ENCODE measurements around the gene IRF8.
A peak's percentile ranks its signal among the peaks of the same experiment; 100 is the strongest.

IRF8 gene

GRCh38 chr16:85931596-85932402 lies 32.8 kb downstream of the IRF8 start:
- no peaks in the 10 kb centered on the region for H3K27me3 ChIP-seq (replicated peaks; ENCODE audit: control insufficient read depth, insufficient read depth, low read length)
- DNase-seq (ENCODE audit: extremely low read depth, insufficient read length): no peak
- H3K4me3 ChIP-seq (replicated peaks; ENCODE audit: low read depth, low read length): no peak overlapping the region
- no peaks in the 10 kb centered on the region for H3K36me3 ChIP-seq (ENCODE audit: control insufficient read depth, insufficient read depth, low read length)
- TF ChIP-seq, protein P1, sequence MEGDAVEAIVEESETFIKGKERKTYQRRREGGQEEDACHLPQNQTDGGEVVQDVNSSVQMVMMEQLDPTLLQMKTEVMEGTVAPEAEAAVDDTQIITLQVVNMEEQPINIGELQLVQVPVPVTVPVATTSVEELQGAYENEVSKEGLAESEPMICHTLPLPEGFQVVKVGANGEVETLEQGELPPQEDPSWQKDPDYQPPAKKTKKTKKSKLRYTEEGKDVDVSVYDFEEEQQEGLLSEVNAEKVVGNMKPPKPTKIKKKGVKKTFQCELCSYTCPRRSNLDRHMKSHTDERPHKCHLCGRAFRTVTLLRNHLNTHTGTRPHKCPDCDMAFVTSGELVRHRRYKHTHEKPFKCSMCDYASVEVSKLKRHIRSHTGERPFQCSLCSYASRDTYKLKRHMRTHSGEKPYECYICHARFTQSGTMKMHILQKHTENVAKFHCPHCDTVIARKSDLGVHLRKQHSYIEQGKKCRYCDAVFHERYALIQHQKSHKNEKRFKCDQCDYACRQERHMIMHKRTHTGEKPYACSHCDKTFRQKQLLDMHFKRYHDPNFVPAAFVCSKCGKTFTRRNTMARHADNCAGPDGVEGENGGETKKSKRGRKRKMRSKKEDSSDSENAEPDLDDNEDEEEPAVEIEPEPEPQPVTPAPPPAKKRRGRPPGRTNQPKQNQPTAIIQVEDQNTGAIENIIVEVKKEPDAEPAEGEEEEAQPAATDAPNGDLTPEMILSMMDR (IDR thresholded peaks at IDR 0.05; ENCODE audit: insufficient read depth, low read length, poor library complexity, severe bottlenecking): no peak

DNA sequence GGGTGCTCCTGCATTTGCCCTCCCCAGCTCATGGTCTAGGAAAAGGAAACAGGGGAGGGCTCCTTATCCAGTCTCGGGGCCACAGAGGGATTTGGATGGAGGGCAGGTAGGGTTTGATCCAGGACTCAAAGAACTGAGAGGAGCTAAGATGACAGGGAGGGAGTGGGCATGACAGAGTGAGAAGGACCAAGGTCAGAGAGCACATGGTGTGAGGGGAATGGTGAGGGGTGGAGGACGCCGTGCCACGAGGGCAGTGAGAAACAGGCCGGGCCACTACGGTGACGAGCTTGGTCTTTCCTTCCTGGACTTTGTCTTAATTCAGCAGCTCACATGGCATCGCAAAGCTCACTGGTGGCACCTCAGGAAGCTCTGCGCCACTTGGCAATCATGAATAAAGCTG lies 35.2 kb downstream of the IRF8 start:
- H3K4me3 ChIP-seq (replicated peaks; ENCODE audit: low read depth, low read length): no peak overlapping the region
- no peak for DNase-seq (ENCODE audit: extremely low read depth, insufficient read length)
- H3K36me3 ChIP-seq (ENCODE audit: control insufficient read depth, insufficient read depth, low read length): no peaks in the 10 kb centered on the region
- TF ChIP-seq, protein P1 (IDR thresholded peaks at IDR 0.05; ENCODE audit: insufficient read depth, low read length, poor library complexity, severe bottlenecking): no peak
- no peaks in the 10 kb centered on the region for H3K27me3 ChIP-seq (replicated peaks; ENCODE audit: control insufficient read depth, insufficient read depth, low read length)

- H3K4me3 ChIP-seq (replicated peaks; ENCODE audit: low read depth, low read length): peak overlapping the region; percentile 48
- no peaks in the 10 kb centered on the region for H3K36me3 ChIP-seq (ENCODE audit: control insufficient read depth, insufficient read depth, low read length)
- TF ChIP-seq, protein P1 (IDR thresholded peaks at IDR 0.05; ENCODE audit: insufficient read depth, low read length, poor library complexity, severe bottlenecking): no peak
- DNase-seq (ENCODE audit: extremely low read depth, insufficient read length): no peak
- no peaks in the 10 kb centered on the region for H3K27me3 ChIP-seq (replicated peaks; ENCODE audit: control insufficient read depth, insufficient read depth, low read length)
Measured at GRCh38 chr16:85935391-85935973, 36.5 kb downstream of the IRF8 start.

DNA sequence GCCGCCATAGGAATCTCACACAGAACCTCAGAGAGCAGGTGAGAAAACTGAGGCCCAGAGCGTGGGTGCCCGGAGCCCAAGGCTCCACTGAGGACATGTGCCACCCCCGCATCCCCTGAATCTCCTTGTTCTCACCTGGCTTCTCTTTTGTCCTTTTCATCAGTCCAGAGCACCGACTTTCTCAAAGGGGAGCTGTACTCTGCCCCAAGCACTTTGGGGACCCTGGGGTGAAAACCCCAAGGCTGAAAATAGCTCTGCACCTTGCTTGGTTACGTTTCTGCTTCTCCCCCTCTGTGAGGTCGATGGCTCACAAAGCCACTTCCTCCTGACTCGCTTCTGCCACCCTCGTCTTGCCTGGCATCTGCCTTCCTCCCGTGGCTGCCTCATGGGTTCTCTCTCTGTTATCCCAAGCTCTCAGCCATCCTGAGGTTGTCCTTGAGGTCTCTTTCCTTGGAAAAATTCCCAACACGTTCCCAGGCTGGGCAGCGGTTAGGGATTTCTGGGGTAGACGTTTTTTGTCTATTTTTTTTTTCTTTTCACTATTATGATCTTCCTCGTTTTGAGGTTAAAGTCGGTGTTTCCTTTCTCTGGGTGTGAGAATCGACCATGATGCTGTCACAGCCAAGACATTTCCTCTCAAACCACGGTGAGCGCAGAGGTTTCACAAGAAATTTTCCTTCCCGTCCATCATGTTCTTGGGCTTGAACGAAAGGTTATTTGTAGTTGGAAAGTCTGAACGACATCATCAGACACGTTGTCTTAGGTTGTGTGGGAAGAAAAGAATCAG lies 37.2 kb downstream of the IRF8 start:
- TF ChIP-seq, protein P1 (IDR thresholded peaks at IDR 0.05; ENCODE audit: insufficient read depth, low read length, poor library complexity, severe bottlenecking): peak; percentile 28
- Histone ChIP-seq H3K36me3 (ENCODE audit: control insufficient read depth, insufficient read depth, low read length) (no peaks in the 10 kb centered on the region), H3K4me3 (replicated peaks; ENCODE audit: low read depth, low read length) (peak overlapping the region; percentile 48), H3K27me3 (replicated peaks; ENCODE audit: control insufficient read depth, insufficient read depth, low read length) (no peaks in the 10 kb centered on the region)
- DNase-seq (ENCODE audit: extremely low read depth, insufficient read length): peak; percentile 82

- Histone ChIP-seq H3K27me3 (replicated peaks; ENCODE audit: control insufficient read depth, insufficient read depth, low read length) (no peaks in the 10 kb centered on the region), H3K36me3 (ENCODE audit: control insufficient read depth, insufficient read depth, low read length) (no peaks in the 10 kb centered on the region), H3K4me3 (replicated peaks; ENCODE audit: low read depth, low read length) (no peak overlapping the region)
- TF ChIP-seq, protein P1 (IDR thresholded peaks at IDR 0.05; ENCODE audit: insufficient read depth, low read length, poor library complexity, severe bottlenecking): no peak
- DNase-seq (ENCODE audit: extremely low read depth, insufficient read length): no peak
Measured at GRCh38 chr16:85936816-85937215, 37.9 kb downstream of the IRF8 start.
